Loucy (cell line): ENCODE measurements around the gene BTF3L4.
"Not testable (repeated sequence)": the region's sequence is repeated elsewhere in the genome, so short reads cannot be mapped to it uniquely, and the experiment has no call there.

Experiments used
- EZH2phosphoT487 ChIP-seq: fragments of 200-600 bp; IDR thresholded peaks from 2 replicates; pipeline ENCODE4 v1.6.1; 2018; ENCODE audit warnings: antibody characterized with exemption, mild to moderate bottlenecking, moderate library complexity, borderline replicate concordance
- TF ChIP-seq, protein P1 (sequence below): fragments of 200-600 bp; sonication (generic); conservative IDR thresholded peaks from 2 replicates; pipeline ENCODE4 v1.5.1; 2014; ENCODE audit warnings: mild to moderate bottlenecking, antibody characterized with exemption, low read length

DNA sequence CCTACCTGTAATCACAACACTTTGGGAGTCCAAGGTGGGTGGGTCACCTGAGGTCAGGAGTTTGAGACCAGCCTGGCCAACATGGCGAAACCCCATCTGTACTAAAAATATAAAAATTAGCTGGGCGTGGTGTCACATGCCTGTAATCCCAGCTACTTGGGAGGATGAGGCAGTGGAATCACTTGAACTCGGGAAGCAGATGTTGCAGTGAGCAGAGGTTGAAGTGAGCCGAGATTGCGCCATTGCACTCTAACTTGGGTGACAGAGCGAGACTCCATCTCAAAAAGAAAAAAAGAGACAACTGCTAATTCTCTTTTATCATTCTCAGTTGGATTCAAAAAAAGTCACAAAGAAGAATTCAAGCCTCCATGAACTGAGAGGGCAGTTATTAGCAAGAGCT lies 21.2 kb downstream of the BTF3L4 start:
- TF ChIP-seq, protein P1, sequence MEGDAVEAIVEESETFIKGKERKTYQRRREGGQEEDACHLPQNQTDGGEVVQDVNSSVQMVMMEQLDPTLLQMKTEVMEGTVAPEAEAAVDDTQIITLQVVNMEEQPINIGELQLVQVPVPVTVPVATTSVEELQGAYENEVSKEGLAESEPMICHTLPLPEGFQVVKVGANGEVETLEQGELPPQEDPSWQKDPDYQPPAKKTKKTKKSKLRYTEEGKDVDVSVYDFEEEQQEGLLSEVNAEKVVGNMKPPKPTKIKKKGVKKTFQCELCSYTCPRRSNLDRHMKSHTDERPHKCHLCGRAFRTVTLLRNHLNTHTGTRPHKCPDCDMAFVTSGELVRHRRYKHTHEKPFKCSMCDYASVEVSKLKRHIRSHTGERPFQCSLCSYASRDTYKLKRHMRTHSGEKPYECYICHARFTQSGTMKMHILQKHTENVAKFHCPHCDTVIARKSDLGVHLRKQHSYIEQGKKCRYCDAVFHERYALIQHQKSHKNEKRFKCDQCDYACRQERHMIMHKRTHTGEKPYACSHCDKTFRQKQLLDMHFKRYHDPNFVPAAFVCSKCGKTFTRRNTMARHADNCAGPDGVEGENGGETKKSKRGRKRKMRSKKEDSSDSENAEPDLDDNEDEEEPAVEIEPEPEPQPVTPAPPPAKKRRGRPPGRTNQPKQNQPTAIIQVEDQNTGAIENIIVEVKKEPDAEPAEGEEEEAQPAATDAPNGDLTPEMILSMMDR, result not testable (repeated sequence)
- TF ChIP-seq EZH2phosphoT487, result not testable (repeated sequence)
